Measurements from ENCODE around the gene ACSM3. TPM values are rescaled to one million over a fixed set of nuclear protein-coding genes. Genes with fewer than 3 reads are reported as not detected.

ACSM3 gene
- total and polyA plus RNA-seq, 2 experiments from 2014 or later: 5.7 to 8.7 TPM

- no peak overlapping the region for H3K27ac Mint-ChIP-seq
- H3K4me3 Mint-ChIP-seq: no peak overlapping the region
- H3K27me3 Mint-ChIP-seq (ENCODE audit: insufficient read depth, low read depth, poor library complexity): no peaks in the 10 kb centered on the region
- ATAC-seq: no peak
- Histone ChIP-seq H3K79me2 (replicated peaks; ENCODE audit: insufficient read depth) (no peaks in the 10 kb centered on the region), H4K20me1 (replicated peaks; ENCODE audit: insufficient read depth) (no peaks in the 10 kb centered on the region), H3K36me3 (ENCODE audit: insufficient read depth) (no peaks in the 10 kb centered on the region), H3K9me2 (ENCODE audit: insufficient read depth) (no peaks in the 10 kb centered on the region), H3K4me1 (ENCODE audit: insufficient read depth) (no peaks in the 10 kb centered on the region), H3F3A (replicated peaks; ENCODE audit: low read depth) (no peaks in the 10 kb centered on the region), H2AFZ (no peak overlapping the region), H3K27ac (ENCODE audit: low read depth) (no peak overlapping the region), H3K27me3 (ENCODE audit: insufficient read depth) (no peaks in the 10 kb centered on the region), H3K4me2 (no peak overlapping the region), H3K4me3 (no peak overlapping the region)
- H3K4me1 Mint-ChIP-seq: peaks cover 5% of the 10 kb centered on the region; the same call in 2 of the 3 replicates
- DNase-seq (ENCODE audit: low spot score): no peak
- TF ChIP-seq ZNF462 (CRISPR knock-in tag; IDR thresholded peaks at IDR 0.05) (no peak), EZH2 (IDR thresholded peaks at IDR 0.05; ENCODE audit: low read depth, unreplicated experiment) (no peak), JUNB (IDR thresholded peaks at IDR 0.05; ENCODE audit: unreplicated experiment) (no peak), EZH2phosphoT487 (IDR thresholded peaks at IDR 0.05; ENCODE audit: unreplicated experiment) (no peak), STAT1 (IDR thresholded peaks at IDR 0.05; ENCODE audit: unreplicated experiment) (no peak), NANOG (IDR thresholded peaks at IDR 0.05; ENCODE audit: borderline replicate concordance) (no peak), CTCF (conservative IDR thresholded peaks at IDR 0.05; ENCODE audit: low read depth in 2 of 2) (no peak), ZNF331 (CRISPR knock-in tag; IDR thresholded peaks at IDR 0.05; ENCODE audit: low read depth) (no peak)
- TF ChIP-seq, protein P1, sequence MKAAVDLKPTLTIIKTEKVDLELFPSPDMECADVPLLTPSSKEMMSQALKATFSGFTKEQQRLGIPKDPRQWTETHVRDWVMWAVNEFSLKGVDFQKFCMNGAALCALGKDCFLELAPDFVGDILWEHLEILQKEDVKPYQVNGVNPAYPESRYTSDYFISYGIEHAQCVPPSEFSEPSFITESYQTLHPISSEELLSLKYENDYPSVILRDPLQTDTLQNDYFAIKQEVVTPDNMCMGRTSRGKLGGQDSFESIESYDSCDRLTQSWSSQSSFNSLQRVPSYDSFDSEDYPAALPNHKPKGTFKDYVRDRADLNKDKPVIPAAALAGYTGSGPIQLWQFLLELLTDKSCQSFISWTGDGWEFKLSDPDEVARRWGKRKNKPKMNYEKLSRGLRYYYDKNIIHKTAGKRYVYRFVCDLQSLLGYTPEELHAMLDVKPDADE (IDR thresholded peaks at IDR 0.05): no peak
- TF ChIP-seq, protein P2, sequence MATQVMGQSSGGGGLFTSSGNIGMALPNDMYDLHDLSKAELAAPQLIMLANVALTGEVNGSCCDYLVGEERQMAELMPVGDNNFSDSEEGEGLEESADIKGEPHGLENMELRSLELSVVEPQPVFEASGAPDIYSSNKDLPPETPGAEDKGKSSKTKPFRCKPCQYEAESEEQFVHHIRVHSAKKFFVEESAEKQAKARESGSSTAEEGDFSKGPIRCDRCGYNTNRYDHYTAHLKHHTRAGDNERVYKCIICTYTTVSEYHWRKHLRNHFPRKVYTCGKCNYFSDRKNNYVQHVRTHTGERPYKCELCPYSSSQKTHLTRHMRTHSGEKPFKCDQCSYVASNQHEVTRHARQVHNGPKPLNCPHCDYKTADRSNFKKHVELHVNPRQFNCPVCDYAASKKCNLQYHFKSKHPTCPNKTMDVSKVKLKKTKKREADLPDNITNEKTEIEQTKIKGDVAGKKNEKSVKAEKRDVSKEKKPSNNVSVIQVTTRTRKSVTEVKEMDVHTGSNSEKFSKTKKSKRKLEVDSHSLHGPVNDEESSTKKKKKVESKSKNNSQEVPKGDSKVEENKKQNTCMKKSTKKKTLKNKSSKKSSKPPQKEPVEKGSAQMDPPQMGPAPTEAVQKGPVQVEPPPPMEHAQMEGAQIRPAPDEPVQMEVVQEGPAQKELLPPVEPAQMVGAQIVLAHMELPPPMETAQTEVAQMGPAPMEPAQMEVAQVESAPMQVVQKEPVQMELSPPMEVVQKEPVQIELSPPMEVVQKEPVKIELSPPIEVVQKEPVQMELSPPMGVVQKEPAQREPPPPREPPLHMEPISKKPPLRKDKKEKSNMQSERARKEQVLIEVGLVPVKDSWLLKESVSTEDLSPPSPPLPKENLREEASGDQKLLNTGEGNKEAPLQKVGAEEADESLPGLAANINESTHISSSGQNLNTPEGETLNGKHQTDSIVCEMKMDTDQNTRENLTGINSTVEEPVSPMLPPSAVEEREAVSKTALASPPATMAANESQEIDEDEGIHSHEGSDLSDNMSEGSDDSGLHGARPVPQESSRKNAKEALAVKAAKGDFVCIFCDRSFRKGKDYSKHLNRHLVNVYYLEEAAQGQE (IDR thresholded peaks at IDR 0.05; ENCODE audit: unreplicated experiment): no peak
- no peaks in the 10 kb centered on the region for H3K36me3 Mint-ChIP-seq (ENCODE audit: low read depth)
- H3K9me3 Mint-ChIP-seq: peaks cover 8% of the 10 kb centered on the region; the same call in 2 of the 3 replicates
Observed at GRCh38 chr16:20766294-20766693, 2.5 kb downstream of the ACSM3 start.
